Measurements from ENCODE around the gene CASQ2. TPM values are rescaled to one million over a fixed set of nuclear protein-coding genes. Genes with fewer than 3 reads are reported as not detected.

CASQ2 gene
- polyA plus RNA-seq, 1 donor from 2014 or later, result not detected

GRCh38 chr1:115668579-115668978, 99.9 kb downstream of the CASQ2 start:
- Histone ChIP-seq H2AFZ (ENCODE audit: low read depth, low read length) (no peak overlapping the region), H3K36me3 (ENCODE audit: insufficient read depth, low read length) (no peaks in the 10 kb centered on the region), H3K4me2 (ENCODE audit: low read length) (no peak overlapping the region), H4K20me1 (ENCODE audit: insufficient read depth) (no peaks in the 10 kb centered on the region), H3K9me3 (ENCODE audit: low read length) (no peaks in the 10 kb centered on the region), H3K27ac (ENCODE audit: low read length) (no peak overlapping the region), H3K9ac (ENCODE audit: low read length) (no peak overlapping the region), H3K4me3 (ENCODE audit: low read length) (no peak overlapping the region), H3K79me2 (replicated peaks; ENCODE audit: insufficient read depth, low read length) (no peaks in the 10 kb centered on the region), H3K9me2 (ENCODE audit: insufficient read depth, low read length) (no peaks in the 10 kb centered on the region), H3F3A (ENCODE audit: insufficient read depth, low read length, poor library complexity, severe bottlenecking) (no peaks in the 10 kb centered on the region), H3K27me3 (ENCODE audit: insufficient read depth, low read depth, low read length) (no peaks in the 10 kb centered on the region)
- no peak for TF ChIP-seq EZH2 (IDR thresholded peaks at IDR 0.05; ENCODE audit: borderline replicate concordance, insufficient read depth, low read length, poor library complexity, severe bottlenecking)
- no peak for TF ChIP-seq EP300 (conservative IDR thresholded peaks at IDR 0.05; ENCODE audit: poor library complexity, severe bottlenecking)
- no peak for TF ChIP-seq POLR2AphosphoS5 (IDR thresholded peaks at IDR 0.05)
- no peak for TF ChIP-seq REST (IDR thresholded peaks at IDR 0.05; ENCODE audit: borderline replicate concordance)
- TF ChIP-seq RAD21 (conservative IDR thresholded peaks at IDR 0.05), result no peak
- TF ChIP-seq MXI1 (conservative IDR thresholded peaks at IDR 0.05; ENCODE audit: poor library complexity, severe bottlenecking), result no peak
- no peak for TF ChIP-seq CTCF (IDR thresholded peaks at IDR 0.05; ENCODE audit: poor library complexity, severe bottlenecking)
- TF ChIP-seq TAF1 (IDR thresholded peaks at IDR 0.05; ENCODE audit: low read depth), result no peak
- no peak for TF ChIP-seq SMC3 (conservative IDR thresholded peaks at IDR 0.05; ENCODE audit: poor library complexity)

GRCh38 chr1:115666702-115667101, 101.8 kb downstream of the CASQ2 start:
- Histone ChIP-seq H3K79me2 (replicated peaks; ENCODE audit: insufficient read depth, low read length) (no peaks in the 10 kb centered on the region), H3K9me2 (ENCODE audit: insufficient read depth, low read length) (no peaks in the 10 kb centered on the region), H3K27me3 (ENCODE audit: insufficient read depth, low read depth, low read length) (no peaks in the 10 kb centered on the region), H3K36me3 (ENCODE audit: insufficient read depth, low read length) (no peaks in the 10 kb centered on the region), H3K27ac (ENCODE audit: low read length) (no peak overlapping the region), H3K9ac (ENCODE audit: low read length) (no peak overlapping the region), H3K4me2 (ENCODE audit: low read length) (no peak overlapping the region), H3F3A (ENCODE audit: insufficient read depth, low read length, poor library complexity, severe bottlenecking) (no peaks in the 10 kb centered on the region), H2AFZ (ENCODE audit: low read depth, low read length) (no peak overlapping the region), H3K4me3 (ENCODE audit: low read length) (no peak overlapping the region), H4K20me1 (ENCODE audit: insufficient read depth) (no peaks in the 10 kb centered on the region), H3K9me3 (ENCODE audit: low read length) (no peaks in the 10 kb centered on the region)
- TF ChIP-seq CTCF (IDR thresholded peaks at IDR 0.05; ENCODE audit: poor library complexity, severe bottlenecking) (no peak), POLR2AphosphoS5 (IDR thresholded peaks at IDR 0.05) (no peak), MXI1 (conservative IDR thresholded peaks at IDR 0.05; ENCODE audit: poor library complexity, severe bottlenecking) (no peak), RAD21 (conservative IDR thresholded peaks at IDR 0.05) (no peak), EZH2 (IDR thresholded peaks at IDR 0.05; ENCODE audit: borderline replicate concordance, insufficient read depth, low read length, poor library complexity, severe bottlenecking) (no peak), TAF1 (IDR thresholded peaks at IDR 0.05; ENCODE audit: low read depth) (no peak), REST (IDR thresholded peaks at IDR 0.05; ENCODE audit: borderline replicate concordance) (no peak), SMC3 (conservative IDR thresholded peaks at IDR 0.05; ENCODE audit: poor library complexity) (no peak), EP300 (conservative IDR thresholded peaks at IDR 0.05; ENCODE audit: poor library complexity, severe bottlenecking) (no peak)

Measured in neural cell (in vitro differentiated cells).